K562 (cell line): ENCODE results near the gene SLC38A10. TPM values are rescaled to one million over a fixed set of nuclear protein-coding genes. Genes with fewer than 3 reads are reported as not detected.

Source experiments
- ATAC-seq: fragments of 200-7000 bp; cut with Tn5 transposase; 3 replicates; pipeline ENCODE4 v1.9.1; 2020; ENCODE audit warnings: moderate library complexity
- BruUV-seq: library from RNA; stranded (reverse); fragments of 400-500 nt; replicated peaks from 2 replicates; lab custom pipeline; 2021; lab: Mats Ljungman, UMichigan
- CTCF ChIA-PET: fragments of 300-600 bp; formaldehyde crosslinking; extraction: SDS; loops from one replicate; lab custom pipeline; 2021; ENCODE audit warnings: low intra/inter-chr PET ratio; lab: Yijun Ruan, JAX
- POLR2A ChIA-PET: fragments of 300-600, 350-650 bp; sonication (Branson Sonifier 250); formaldehyde crosslinking; extraction: SDS; loops from one replicate; lab custom pipeline; 2021; ENCODE audit warnings: antibody characterized with exemption, inconsistent platforms; lab: Yijun Ruan, JAX
- DNase-seq, 4 experiments: peaks; one replicate each; pipeline versions ENCODE4 v3.0.0 to v3.0.0-alpha.2; 2011 to 2018; ENCODE audit warnings: low spot score in 3 of 4, mixed read lengths in 3 of 4; ENCODE audit errors: extremely low read depth in 1 of 4
- FAIRE-seq: peaks from 2 replicates; lab custom pipeline; 2011; peaks lifted over from hg19 to GRCh38; lab: Jason Lieb, UNC
- H2AFZ ChIP-seq: 2 replicates; pipeline ENCODE4 v1.6.0; 2011; ENCODE audit warnings: low read depth, low read length, control low read depth, inconsistent platforms
- H3K27ac ChIP-seq: fragments of 200-600 bp; 3 replicates; pipeline ENCODE4 v1.8.0; 2011; ENCODE audit warnings: low read depth, mild to moderate bottlenecking, control low read depth, inconsistent platforms, low read length, moderate library complexity, mixed read lengths; ENCODE audit errors: extremely low read depth
- H3K27me3 ChIP-seq, 2 experiments: fragments of 300-600 bp in 1 of 2; 2 replicates in 1 of 2; 3 replicates in 1 of 2; pipeline versions ENCODE4 v1.6.0 to v1.8.0; 2011; ENCODE audit warnings: inconsistent platforms in 2 of 2, low read length in 2 of 2, mild to moderate bottlenecking in 1 of 2, mixed read lengths in 1 of 2, moderate library complexity in 1 of 2; ENCODE audit not compliant: control insufficient read depth in 2 of 2, insufficient read depth in 2 of 2
- H3K36me3 ChIP-seq: fragments of 300-600 bp; 3 replicates; pipeline ENCODE4 v1.8.0; 2011; ENCODE audit warnings: mild to moderate bottlenecking, low read length, inconsistent platforms; ENCODE audit not compliant: control insufficient read depth, insufficient read depth
- H3K4me1 ChIP-seq, 2 experiments: fragments of 200-600 bp in 1 of 2; replicated peaks in 1 of 2; 2 replicates in 1 of 2; 3 replicates in 1 of 2; pipeline versions ENCODE4 v1.5.1 to v1.8.0; 2011; ENCODE audit warnings: inconsistent platforms in 2 of 2, low read length in 2 of 2, mild to moderate bottlenecking in 1 of 2, mixed read lengths in 1 of 2, moderate library complexity in 1 of 2; ENCODE audit not compliant: control insufficient read depth in 2 of 2, insufficient read depth in 2 of 2
- H3K4me2 ChIP-seq: 2 replicates; pipeline ENCODE4 v1.6.1; 2011; ENCODE audit warnings: low read length, control low read depth, inconsistent platforms, mixed read lengths; ENCODE audit not compliant: insufficient read depth
- H3K4me3 ChIP-seq: fragments of 200-600 bp; sonication (generic), shearing (Covaris generic); 2 replicates; pipeline ENCODE4 v1.5.1; 2016; ENCODE audit warnings: control low read depth, inconsistent platforms
- H3K79me2 ChIP-seq: fragments of 200-600 bp; 3 replicates; pipeline ENCODE4 v1.8.0; 2011; ENCODE audit warnings: low read length, inconsistent platforms; ENCODE audit not compliant: control insufficient read depth, insufficient read depth
- H3K9ac ChIP-seq, 2 experiments: 2 replicates each; pipeline versions ENCODE4 v1.6.0 to v1.6.1; 2011; ENCODE audit warnings: low read depth in 2 of 2, low read length in 2 of 2, control low read depth in 1 of 2, inconsistent platforms in 1 of 2, mild to moderate bottlenecking in 1 of 2, mixed read lengths in 1 of 2; ENCODE audit not compliant: insufficient read depth in 1 of 2
- H3K9me1 ChIP-seq: one replicate; pipeline ENCODE4 v1.6.0; 2011; ENCODE audit warnings: inconsistent platforms, mild to moderate bottlenecking, low read length, moderate library complexity; ENCODE audit not compliant: control insufficient read depth, insufficient read depth
- H3K9me3 ChIP-seq: replicated peaks from 2 replicates; pipeline ENCODE4 v1.5.1; 2011; ENCODE audit warnings: low read depth, low read length, inconsistent platforms; ENCODE audit not compliant: control insufficient read depth, insufficient read depth
- H4K20me1 ChIP-seq: replicated peaks from 2 replicates; pipeline ENCODE4 v1.6.1; 2011; ENCODE audit warnings: low read length, inconsistent platforms, mixed read lengths; ENCODE audit not compliant: control insufficient read depth, insufficient read depth
- HDAC6 ChIP-seq: IDR thresholded peaks from 2 replicates; pipeline ENCODE4 v1.6.1; 2012; ENCODE audit warnings: low read depth, mild to moderate bottlenecking, control low read depth, inconsistent platforms, low read length, moderate library complexity
- YY1 ChIP-seq, 3 experiments: IDR thresholded peaks; 2 replicates each; pipeline ENCODE4 v1.6.1; 2011; ENCODE audit warnings: low read length in 2 of 3, mild to moderate bottlenecking in 2 of 3, moderate library complexity in 2 of 3, borderline replicate concordance in 1 of 3, control low read depth in 1 of 3, low read depth in 1 of 3; ENCODE audit not compliant: insufficient read depth in 3 of 3, insufficient replicate concordance in 2 of 3, control insufficient read depth in 1 of 3, insufficient read length in 1 of 3; ENCODE audit errors: extremely low read depth in 1 of 3
- ZSCAN32 ChIP-seq: fragments of 450-650 bp; formaldehyde crosslinking; IDR thresholded peaks from 2 replicates; pipeline ENCODE4 v1.4.0; 2020; ENCODE audit warnings: mild to moderate bottlenecking, moderate library complexity
- WGBS: fragments of 100-300 bp; shearing (Covaris generic); methylation state at CpG from one replicate; pipeline ENCODE4 v1.1.6; 2016; ENCODE audit warnings: low coverage, mixed read lengths; ENCODE audit not compliant: insufficient coverage; ENCODE audit errors: missing lambda C conversion rate; 5-methylcytosine and 5-hydroxymethylcytosine counted together
- in situ Hi-C: fragments of 300-500 bp; cut with MboI; formaldehyde crosslinking; loops from 4 replicates; pipeline ENCODE4 v1.15.0; 2018; ENCODE audit warnings: inconsistent platforms, mixed read lengths
- intact Hi-C: fragments of 100-400 bp; cut with micrococcal nuclease; formaldehyde crosslinking; loops from 2 replicates; pipeline ENCODE4 v1.14.2; 2022
- polyA plus RNA-seq, 8 experiments: library from polyadenylated mRNA; depleted of rRNA in 4 of 8; stranded (reverse) in 5 of 8; unstranded in 3 of 8; fragments of >200 nt; fragmentation: Nextera tagmentation in 2 of 8; fragmentation: Illumina TruSeq in 1 of 8; extraction: Ambion mirVana in 2 of 8; extraction: Trizol in 1 of 8; gene quantifications; 2 replicates each; pipeline versions ENCODE4 v1.2.1 to v1.2.3, GENCODE V29; 2011 to 2014; ENCODE audit warnings: inconsistent platforms in 1 of 8, missing spikeins in 1 of 8
- total RNA-seq, 7 experiments: library from RNA; depleted of rRNA in 6 of 7; stranded (reverse); fragments of >200 nt in 6 of 7; fragmentation: Illumina TruSeq in 2 of 7; extraction: Trizol in 2 of 7; gene quantifications; 2 replicates each; pipeline versions ENCODE4 v1.2.1 to v1.2.3, GENCODE V29; 2011 to 2021; ENCODE audit warnings: low replicate concordance in 1 of 7

SLC38A10 gene
- total and polyA plus RNA-seq, 9 of the 15 experiments (the other 6 are each of a cell fraction or from before 2014, with no cell fraction given): 0.45 to 54.2 (median 13.8) TPM

GRCh38 chr17:81256616-81257015 lies 38.5 kb downstream of the SLC38A10 start:
- peaks cover 0 to 42% of the 10 kb centered on the region in 2 experiments; a peak in 1 of 5 replicates for H3K4me1 ChIP-seq
- no peaks in the 10 kb centered on the region for H3K9me3 ChIP-seq
- TF ChIP-seq YY1 (IDR thresholded peaks at IDR 0.05; ENCODE audit: borderline replicate concordance in 1 of 3, control insufficient read depth in 1 of 3, extremely low read depth in 1 of 3, insufficient read depth in 3 of 3, insufficient read length in 1 of 3, insufficient replicate concordance in 2 of 3, low read depth in 1 of 3, low read length in 2 of 3) (peak in 1 of 3 experiments; percentile 13), HDAC6 (no peak), ZSCAN32 (CRISPR knock-in tag) (no peak)
- H3K36me3 ChIP-seq: peaks cover 50% of the 10 kb centered on the region; the same call in 2 of the 3 replicates
- no peaks in the 10 kb centered on the region for H3K79me2 ChIP-seq
- H4K20me1 ChIP-seq: no peaks in the 10 kb centered on the region; the same call in 1 of the 2 replicates
- H3K9me1 ChIP-seq: no peaks in the 10 kb centered on the region
- ATAC-seq (no peak), DNase-seq (no peak), FAIRE-seq (no peak)
- in situ Hi-C loops: no loop called here
- H3K27me3 ChIP-seq: no peaks in the 10 kb centered on the region
- H2AFZ ChIP-seq: no peak overlapping the region
- peak overlapping the region in 1 of 2 experiments; percentile 68; a peak in 2 of 4 replicates for H3K9ac ChIP-seq
- WGBS: 81% methylated on average over 12 of the region's 12 CpGs
- intact Hi-C loops: no loop called here
- BruUV-seq: no TSS peak
- no peak overlapping the region for H3K27ac ChIP-seq
- CTCF ChIA-PET: interaction anchor here (4.0 kb wide), 1 partner anchor 228 kb away, joined by 33 read pairs; no protein-coding TSS in a partner anchor
- H3K4me3 ChIP-seq: no peak overlapping the region
- H3K4me2 ChIP-seq: no peak overlapping the region
- POLR2A ChIA-PET: interaction anchor here (0.5 to 1.0 kb wide), 3 partner anchors 39 to 255 kb away, joined by 3 to 5 read pairs (median 3); partner anchors contain the start of gene SLC38A10
